AG04450 (cell line): ENCODE data around the gene RASA3. TPM values are rescaled to one million over a fixed set of nuclear protein-coding genes. Genes with fewer than 3 reads are reported as not detected.

Experiments
- CTCF ChIA-PET: fragments of 300-600, 350-600 bp; formaldehyde crosslinking; extraction: SDS; loops from one replicate; lab custom pipeline; 2022; ENCODE audit warnings: antibody characterized with exemption, inconsistent platforms; lab: Charles Lee
- POLR2A ChIA-PET: fragments of 350-600 bp; formaldehyde crosslinking; extraction: SDS; loops from one replicate; lab custom pipeline; 2021; ENCODE audit warnings: antibody characterized with exemption, inconsistent platforms; lab: Yijun Ruan, JAX
- DNase-seq: peaks from one replicate; pipeline ENCODE4 v3.0.0-alpha.2; 2011; ENCODE audit warnings: low read depth, low spot score
- H3K27ac ChIP-seq: one replicate; pipeline ENCODE4 v1.5.1; 2012; ENCODE audit warnings: low read depth, low read length, control low read depth
- H3K27me3 ChIP-seq: one replicate; pipeline ENCODE4 v1.6.0; 2012; ENCODE audit warnings: low read length; ENCODE audit not compliant: control insufficient read depth, insufficient read depth
- H3K4me3 ChIP-seq: 2 replicates; pipeline ENCODE4 v1.5.1; 2011; ENCODE audit warnings: mild to moderate bottlenecking, low read depth, low read length, control low read depth
- H3K9me3 ChIP-seq: 2 replicates; pipeline ENCODE4 v1.5.1; 2012; ENCODE audit warnings: low read length; ENCODE audit not compliant: control insufficient read depth, insufficient read depth
- CTCF ChIP-seq: IDR thresholded peaks from 2 replicates; pipeline ENCODE4 v1.5.1; 2011; ENCODE audit warnings: low read depth, low read length, control low read depth, inconsistent platforms
- polyA plus RNA-seq: library from polyadenylated mRNA; depleted of rRNA; stranded (reverse); fragments of >200 nt; gene quantifications from 2 replicates; pipeline ENCODE4 v1.2.3, GENCODE V29; 2011

Gene RASA3
- polyA plus RNA-seq, 1 experiment, result 25.2 TPM

DNA sequence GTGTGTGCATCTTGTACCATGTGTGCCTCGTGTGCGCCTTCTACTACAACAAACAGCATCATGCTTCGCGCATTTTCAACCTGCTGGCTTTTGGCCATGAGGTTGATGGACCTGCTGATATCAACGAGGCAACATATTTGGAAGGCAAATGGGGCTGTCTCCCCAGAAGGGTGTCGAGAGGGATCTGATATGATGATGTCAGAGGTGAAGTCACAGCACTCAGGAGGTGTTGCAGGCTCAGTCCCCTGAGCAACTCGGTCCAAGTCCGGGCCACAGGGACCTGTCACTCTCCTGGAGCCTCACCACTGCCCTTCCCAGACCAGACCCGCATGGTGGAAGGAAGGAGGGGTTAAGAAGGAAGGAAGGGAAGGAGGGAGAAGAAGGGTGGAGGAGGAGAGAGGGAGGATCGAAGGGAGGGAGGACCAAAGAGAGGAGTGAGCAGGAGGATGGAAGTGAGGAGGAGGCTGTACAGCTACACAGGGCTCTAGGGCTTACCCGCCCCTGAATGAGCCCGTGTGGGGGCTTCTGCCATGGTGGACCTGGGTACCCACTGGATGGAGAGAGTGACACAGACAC, 151.8 kb downstream of the RASA3 start:
- H3K9me3 ChIP-seq, result peaks cover 4% of the 10 kb centered on the region; the same call in 1 of the 2 replicates
- H3K4me3 ChIP-seq, result no peak overlapping the region
- POLR2A ChIA-PET, result no interaction called here
- CTCF ChIA-PET, result no interaction called here
- H3K27me3 ChIP-seq, result no peaks in the 10 kb centered on the region
- TF ChIP-seq CTCF, result no peak
- no peak for DNase-seq
- H3K27ac ChIP-seq, result no peak overlapping the region

GRCh38 chr13:113979791-113980471, 152.5 kb downstream of the RASA3 start:
- Histone ChIP-seq H3K27me3 (no peaks in the 10 kb centered on the region), H3K27ac (no peak overlapping the region), H3K4me3 (no peak overlapping the region), H3K9me3 (peaks cover 4% of the 10 kb centered on the region; the same call in 1 of the 2 replicates)
- no peak for DNase-seq
- POLR2A ChIA-PET, result no interaction called here
- TF ChIP-seq CTCF, result no peak
- CTCF ChIA-PET, result no interaction called here

DNA sequence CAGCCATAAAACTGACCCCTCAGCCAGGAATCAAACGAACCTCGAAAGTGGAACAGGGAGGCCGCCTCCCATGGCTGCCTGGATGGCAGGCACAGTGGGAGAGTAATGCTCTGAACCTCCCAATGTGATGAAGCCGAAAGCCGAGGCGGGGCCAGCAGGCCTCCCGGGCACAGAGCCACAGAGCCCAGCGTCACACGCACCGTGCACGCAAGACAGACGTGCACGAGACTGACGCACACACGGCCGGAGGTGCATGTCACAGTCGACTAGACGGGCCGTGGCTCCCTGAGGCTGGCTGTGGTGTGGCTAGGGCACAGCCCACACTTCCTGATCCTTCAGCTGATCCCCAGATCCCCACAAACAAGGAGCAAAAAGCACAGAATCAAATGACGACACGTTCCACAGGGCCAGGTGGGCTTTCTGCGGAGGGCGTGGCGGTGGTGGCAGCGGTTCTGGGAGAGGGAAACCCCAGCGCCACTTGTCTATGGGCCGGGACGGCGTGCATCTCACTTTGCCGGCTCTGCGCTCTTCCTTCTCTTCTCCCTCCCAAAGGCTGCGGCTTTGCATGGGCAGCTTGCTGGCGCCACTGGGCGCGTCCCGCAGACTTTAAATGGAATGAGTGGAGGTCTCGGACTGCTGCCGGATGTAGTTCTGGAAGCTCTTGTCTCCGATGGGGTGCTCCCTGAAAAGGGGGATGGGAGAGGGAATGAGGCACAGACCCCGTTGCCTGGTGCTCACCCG, 153.5 kb downstream of the RASA3 start:
- ChIA-PET CTCF (no interaction called here), POLR2A (no interaction called here)
- no peak for TF ChIP-seq CTCF

GRCh38 chr13:113977976-113978375, 154.4 kb downstream of the RASA3 start:
- no peak overlapping the region for H3K27ac ChIP-seq
- ChIA-PET POLR2A (no interaction called here), CTCF (no interaction called here)
- TF ChIP-seq CTCF, result no peak
- no peak for DNase-seq
- peaks cover 4% of the 10 kb centered on the region; the same call in 1 of the 2 replicates for H3K9me3 ChIP-seq
- no peak overlapping the region for H3K4me3 ChIP-seq
- no peaks in the 10 kb centered on the region for H3K27me3 ChIP-seq

More for the DNA sequence above, 153.5 kb downstream of the RASA3 start:
- H3K4me3 ChIP-seq, result no peak overlapping the region
- DNase-seq, result no peak
- H3K27ac ChIP-seq, result no peak overlapping the region
- no peaks in the 10 kb centered on the region for H3K27me3 ChIP-seq
- H3K9me3 ChIP-seq, result peaks cover 4% of the 10 kb centered on the region; the same call in 1 of the 2 replicates
